HepG2 (cell line): ENCODE measurements around the gene CYP4X1.
"Not testable (repeated sequence)": the region's sequence is repeated elsewhere in the genome, so short reads cannot be mapped to it uniquely, and the experiment has no call there.

Experiments used
- GATAD2A ChIP-seq: IDR thresholded peaks from 2 replicates; pipeline ENCODE4 v1.6.1; 2016
- NFATC3 ChIP-seq: sonication (generic); formaldehyde crosslinking; IDR thresholded peaks from 2 replicates; pipeline ENCODE4 v1.5.1; 2020; ENCODE audit warnings: mild to moderate bottlenecking, missing genetic modification reagents
- YY1 ChIP-seq: IDR thresholded peaks from 2 replicates; pipeline ENCODE4 v1.6.1; 2011; ENCODE audit warnings: low read length, low read depth, moderate library complexity, mild to moderate bottlenecking; ENCODE audit not compliant: insufficient read depth, insufficient replicate concordance
- ZNF484 ChIP-seq: sonication (generic); formaldehyde crosslinking; IDR thresholded peaks from 2 replicates; pipeline ENCODE4 v1.5.1; 2020; ENCODE audit warnings: mild to moderate bottlenecking, low read depth, missing genetic modification reagents, borderline replicate concordance
- ZZZ3 ChIP-seq: sonication (generic); formaldehyde crosslinking; IDR thresholded peaks from 2 replicates; pipeline ENCODE4 v1.4.0; 2020; ENCODE audit warnings: missing genetic modification reagents, mild to moderate bottlenecking, borderline replicate concordance

DNA sequence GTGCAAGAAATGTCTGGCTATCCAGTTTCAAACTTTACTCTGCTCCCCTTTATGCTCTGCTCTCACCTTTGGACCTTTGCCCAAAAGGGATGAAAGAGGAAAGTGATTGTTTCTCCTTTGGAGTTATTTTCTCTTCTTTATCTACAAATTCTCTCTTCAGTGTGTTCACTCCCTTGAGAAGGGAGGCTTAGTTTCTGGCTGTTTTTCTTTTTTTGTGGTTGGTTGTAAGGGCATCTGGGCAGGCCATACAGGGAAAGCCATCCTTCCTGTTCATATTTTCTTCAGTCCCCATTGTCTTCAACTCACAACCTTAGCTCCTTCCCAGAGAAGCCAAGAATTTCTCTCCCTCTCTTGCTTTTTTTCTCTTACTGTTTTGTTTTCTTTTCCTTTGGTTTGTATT, 46.0 kb downstream of the CYP4X1 start:
- TF ChIP-seq YY1; GATAD2A (CRISPR knock-in tag); ZNF484 (CRISPR knock-in tag); NFATC3 (CRISPR knock-in tag); ZZZ3 (CRISPR knock-in tag): not testable (repeated sequence)
